CD4-positive, alpha-beta T cell treated with Interleukin-6 at 100 ng/mL for 8 hours (primary cell): ENCODE results near the gene HSPA9.

Source experiments
- DNase-seq: peaks from one replicate; pipeline ENCODE4 v3.0.0-alpha.2; 2020; ENCODE audit warnings: mixed read lengths, low spot score

HSPA9 gene

DNA sequence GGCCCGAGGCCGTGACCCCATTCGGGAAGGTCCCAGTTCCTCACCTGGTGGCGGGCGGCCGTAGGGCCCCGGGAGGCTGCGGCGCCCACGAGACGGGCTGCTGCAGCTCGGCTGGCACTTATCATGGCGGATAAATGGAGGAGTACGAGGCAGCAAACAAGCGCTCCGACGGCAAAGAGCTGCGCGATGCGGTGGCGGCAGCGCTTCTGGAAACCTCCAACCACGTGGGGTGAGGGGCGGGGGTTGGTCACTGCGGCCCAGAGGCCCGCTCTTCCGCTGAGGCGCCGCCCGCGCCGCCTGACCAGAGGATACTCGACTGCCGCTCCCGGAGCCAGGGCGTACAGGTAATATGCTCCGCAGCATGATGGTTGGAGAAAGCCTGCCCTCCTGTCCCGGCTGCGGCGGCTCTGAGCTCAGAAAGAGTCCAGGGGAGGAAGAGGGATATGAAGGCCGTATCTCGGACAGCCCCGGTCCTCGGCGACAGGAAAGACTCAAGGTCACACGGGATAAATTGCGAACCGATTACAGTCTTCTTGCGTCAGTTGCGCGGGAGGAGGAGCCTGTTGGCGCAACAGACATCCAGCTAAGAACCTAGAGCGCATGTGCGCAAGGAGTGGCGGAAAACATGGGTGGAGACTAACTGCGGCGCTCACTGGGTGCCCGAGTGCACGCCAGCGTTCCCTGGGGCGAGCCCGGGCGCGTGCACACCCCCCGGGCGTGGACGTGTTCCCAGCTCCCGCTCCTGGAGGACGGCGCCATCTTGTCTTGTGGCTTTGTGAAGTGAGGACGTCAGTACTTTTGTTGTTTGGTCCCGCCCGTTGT, at the start of gene HSPA9:
HSPA9 (minus strand) TSS at position 208 of the 822 bp plus-strand sequence; CDS start at position 125, 83 bp downstream.
- peak; percentile 97 for DNase-seq

DNA sequence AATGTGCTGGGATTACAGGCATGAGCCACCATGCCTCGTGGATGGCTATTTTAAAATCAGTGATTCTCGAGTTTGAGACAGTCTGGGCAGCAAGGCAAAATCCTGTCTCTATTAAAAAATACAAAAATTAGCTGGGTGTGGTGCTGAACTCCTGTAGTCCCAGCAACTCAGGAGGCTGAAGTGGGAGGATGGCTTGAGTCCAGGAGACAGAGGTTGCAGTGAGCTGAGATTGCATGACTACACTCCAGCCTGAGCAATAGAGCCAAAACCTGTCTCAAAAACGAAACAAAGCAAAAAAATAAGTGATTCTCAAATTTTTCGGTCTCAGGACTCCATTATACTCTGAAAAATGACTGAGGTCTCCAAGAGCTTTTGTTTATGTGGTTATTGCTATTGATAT, 47.9 kb upstream of the HSPA9 start:
- DNase-seq, result no peak

DNA sequence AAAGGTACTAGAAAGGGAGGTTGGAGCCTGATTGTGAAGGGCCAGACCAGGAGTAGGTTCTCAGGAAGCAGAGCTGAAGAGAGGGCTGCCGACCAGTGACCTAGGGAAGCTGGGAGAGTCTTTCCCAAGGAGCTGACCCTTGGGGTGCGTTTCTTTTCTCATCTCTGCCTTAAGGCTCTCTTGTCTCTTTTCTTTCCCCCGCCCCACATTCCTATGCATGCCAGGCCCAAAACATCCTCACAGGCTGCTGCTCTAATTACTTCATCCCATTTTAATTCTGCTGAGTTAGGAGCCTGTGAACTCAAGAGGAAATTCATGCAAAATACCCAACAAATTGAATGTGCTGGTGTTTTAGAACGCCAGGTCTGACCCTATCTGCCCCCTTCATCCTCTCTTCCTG, 46.9 kb upstream of the HSPA9 start:
- DNase-seq, result no peak

DNA sequence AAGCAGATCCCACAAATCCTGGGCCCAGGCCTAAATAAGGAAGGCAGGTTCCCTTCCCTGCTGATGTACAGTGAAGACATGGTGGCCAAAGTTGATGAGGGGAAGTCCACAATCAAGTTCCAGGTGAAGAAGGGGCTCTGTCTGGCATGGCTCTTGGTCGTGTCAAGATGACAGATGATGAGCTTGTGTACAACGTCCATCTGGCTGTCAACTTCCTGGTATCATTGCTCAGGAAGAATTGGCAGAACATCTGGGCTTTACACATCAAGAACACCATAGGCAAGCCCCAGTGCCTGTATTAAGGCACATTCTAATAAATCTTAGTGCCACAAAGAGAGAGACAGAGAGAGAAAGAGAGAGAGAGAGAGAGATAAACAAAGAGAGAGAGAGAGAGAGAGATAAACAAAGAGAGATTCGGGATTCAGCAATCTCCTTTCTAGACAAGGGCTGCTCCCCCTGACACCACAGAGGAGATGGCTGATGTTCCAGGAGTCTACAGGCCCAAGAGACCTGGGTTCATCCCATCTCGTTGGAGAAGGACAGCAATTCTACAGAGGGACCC, 45.5 kb upstream of the HSPA9 start:
- no peak for DNase-seq

DNA sequence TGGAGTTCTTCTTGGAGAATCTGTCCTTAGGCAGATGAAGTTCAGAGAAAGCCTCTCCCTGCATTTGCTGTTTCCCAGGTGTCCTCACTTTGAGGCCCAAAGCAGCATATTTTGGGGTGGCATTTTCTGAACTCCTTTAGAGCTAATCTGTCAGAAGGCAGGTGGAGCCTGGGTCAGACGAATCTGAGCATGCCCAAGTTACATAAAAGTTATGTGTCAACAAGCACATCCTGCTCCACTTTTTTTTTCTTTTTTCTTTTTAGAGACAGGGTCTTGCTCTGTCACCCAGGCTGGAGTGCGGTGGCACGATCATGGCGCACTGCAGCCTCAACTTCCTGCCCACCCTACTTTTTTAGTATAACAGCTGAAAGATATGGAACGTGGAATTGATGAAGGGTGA, 41.3 kb upstream of the HSPA9 start:
- DNase-seq, result no peak

DNA sequence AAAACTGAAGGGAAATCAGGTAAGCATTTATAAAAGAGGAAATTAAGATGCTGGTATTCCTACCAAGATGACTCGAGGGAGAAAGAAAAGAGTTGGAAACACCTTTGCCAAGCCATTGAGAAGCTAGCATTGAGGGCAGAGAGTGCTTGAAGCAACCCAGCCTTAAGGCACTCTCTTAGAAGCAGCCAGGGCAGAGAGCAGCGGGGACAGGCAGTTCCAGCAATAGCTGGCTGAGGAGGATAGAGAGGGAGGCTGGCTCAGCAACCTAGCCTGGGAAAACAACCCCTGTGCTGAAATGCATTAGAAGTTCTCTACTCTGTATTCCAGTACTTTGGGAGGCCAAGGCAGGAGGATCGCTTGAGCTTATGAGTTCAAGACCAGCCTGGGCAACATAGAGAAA, 40.3 kb upstream of the HSPA9 start:
- DNase-seq, result no peak

DNA sequence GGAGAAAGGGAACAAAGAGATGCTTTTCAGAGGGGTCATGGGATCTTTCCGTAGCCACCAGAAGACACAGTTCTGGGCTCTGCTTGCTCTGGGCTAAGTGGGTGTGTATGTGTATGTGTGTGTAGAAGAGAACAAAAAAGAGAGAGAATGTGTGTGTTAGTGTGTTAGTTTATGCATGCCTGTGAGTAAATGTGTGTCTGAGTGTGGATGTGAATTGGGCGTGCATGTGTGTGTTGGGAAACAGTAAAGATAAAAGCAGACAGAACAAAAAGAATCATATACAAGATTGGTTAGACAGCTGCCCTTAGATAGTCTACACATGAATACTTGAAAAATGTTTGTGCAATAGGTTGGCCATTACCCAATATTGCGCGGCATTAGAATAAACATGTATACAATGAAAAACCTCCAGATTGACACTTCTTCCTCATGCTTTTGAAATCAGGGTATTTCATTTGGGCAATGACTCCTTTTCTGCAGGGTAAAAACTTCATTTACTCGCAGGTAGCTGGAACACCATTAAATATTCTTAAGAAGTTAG, 36.5 kb upstream of the HSPA9 start:
- DNase-seq, result no peak

DNA sequence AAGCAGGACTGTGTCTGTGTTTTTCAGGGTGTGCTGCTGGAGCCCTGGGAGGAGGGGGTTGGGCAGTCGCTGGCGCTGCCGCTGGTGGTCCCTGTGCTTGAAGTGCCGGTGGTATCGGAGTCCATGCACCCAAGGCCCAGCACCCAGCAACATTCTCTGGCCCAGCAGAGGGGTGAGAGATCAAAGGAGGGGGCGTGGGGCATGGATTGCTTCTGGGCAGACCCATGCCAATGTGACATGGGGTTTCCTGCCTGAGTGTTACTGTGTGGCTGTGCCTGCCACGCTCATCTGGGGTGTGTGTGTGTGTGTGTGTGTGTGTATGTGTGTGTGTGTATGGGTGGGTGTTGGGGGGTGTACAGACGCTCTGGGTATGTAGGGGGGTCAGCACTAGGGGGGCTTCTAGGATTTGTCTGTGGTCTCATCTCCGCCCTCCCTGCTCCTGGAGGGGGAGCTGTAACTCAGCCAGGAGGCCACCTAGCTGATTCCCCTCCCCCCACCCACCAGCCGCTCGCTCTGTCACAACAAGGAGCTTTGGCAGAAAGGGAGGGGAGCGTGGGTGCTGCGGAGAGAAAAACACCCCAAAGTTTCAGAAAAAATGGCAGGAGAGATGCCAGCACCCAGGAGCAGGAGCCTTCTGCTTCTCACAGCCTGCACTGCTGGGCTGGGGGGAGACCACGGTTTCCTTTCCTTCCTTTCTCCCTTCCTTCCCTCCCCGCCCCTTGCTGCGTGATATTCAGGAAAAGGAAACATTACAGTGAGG, 35.9 kb upstream of the HSPA9 start:
- no peak for DNase-seq

DNA sequence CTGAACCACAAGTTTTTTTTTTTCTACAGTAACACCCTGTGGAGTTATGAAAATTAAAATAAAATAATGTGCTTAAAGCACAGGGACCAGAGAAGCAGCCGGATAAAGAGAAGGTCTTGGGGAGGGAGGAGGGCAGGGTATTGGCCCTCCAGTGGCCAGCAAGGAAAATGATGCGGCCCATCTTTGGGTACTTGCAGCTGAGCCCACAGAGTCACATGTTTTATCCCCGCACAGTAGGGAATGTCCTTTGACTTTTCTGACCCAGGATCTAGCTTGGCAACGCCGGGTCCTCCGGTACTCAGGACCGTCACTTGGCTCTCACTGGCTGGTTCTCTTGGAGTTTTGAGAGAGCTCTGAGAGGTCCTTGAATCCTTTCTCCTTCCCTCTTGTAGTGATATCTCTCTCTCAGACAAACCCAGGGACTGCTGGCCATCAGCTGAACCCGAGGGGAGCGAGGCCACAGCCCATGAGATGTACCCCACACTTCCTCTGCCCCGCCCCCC, 35.3 kb upstream of the HSPA9 start:
- no peak for DNase-seq

DNA sequence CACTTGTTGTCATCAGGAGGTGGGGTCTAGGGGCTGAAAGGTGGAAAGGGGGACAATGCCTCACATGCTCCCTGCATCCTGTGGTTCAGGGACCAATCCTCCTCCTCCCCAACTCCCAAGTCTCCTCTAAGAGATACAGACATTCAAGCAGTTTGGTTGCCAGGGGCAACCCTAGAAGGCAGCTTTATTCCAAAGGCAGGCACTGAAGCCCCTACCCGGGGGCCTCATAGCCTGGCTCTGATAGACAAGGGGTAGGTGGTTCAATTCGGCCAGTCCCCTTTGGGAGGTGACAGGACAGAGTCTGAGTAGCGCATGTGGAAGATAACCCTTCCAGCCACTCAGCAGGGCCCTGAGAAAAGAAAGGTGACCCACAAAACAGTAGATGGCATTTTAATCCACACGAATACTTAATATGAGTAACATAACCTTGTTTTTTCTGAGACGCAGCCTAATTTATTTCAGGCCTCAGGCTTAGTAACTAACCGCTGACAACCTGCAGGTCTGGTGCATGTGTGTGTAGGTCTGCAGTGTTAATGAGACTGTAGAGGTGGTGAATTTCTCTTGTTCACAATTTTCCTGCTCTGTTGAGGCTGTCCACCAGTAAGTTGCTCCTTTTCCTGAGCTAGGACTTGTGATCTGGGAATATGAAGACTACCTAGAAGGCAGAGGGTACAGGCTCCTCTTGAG, 31.3 kb upstream of the HSPA9 start:
- DNase-seq, result no peak

DNA sequence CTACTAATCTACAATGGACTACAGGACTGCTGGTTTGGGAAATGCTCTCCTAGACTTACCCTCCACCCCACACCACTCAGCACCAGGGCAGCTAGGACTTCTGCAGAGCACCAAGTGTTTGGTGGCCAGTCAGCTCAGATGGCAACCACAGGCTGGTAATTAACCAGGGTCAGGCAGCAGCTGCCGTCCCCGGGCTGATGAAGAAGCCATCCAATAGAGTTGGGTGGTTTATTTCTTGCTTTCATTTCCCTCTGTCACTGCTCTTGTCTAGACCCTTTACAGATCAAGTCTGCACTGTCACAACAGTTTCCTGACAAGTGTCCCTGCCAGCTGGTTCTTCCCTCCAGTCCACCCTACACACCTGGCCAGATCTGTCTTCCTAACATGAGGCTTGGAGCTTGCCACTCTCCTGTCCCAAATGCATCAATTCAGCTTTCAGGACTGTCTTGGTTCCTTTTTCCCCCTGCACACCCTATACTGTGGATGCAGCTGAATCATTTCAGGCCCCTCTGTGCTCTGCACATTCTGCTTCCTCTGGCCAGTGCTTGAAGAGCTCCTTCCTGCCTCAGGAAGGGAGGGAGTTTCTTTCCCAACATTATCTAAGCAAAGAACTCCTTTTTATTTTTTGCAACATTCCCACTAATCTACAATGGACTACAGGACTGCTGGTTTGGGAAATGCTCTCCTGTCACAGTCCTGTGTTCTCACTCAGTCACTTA, 30.2 kb upstream of the HSPA9 start:
- no peak for DNase-seq

DNA sequence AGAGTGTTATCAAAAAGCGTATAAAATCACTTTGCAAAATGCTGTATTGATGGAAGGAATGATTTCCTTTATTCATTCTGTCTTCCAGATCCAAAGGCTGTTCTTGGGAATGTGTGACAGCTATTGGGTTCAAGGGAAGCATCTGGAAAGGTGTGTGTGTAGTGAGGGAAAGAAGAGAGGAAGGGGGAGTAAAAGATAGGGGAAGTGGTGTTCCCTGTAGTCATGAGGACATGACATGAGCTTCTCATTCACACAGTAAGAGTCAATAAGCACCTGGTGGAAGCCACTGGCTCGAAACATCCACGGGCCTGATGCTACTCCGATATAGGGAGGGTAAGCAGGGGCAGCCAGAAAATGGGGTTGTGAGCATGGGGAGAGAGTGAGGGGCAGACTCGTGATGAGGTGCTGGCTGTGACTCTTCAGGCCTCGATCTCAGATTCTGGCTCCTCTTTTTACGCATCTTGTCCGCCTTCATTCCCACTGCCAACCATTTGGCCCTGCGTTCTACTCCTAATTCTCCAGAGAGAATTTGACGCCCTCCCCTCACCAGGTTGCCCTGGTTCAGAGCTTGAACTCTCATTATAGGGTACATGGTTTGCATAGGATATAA, 29.1 kb upstream of the HSPA9 start:
- no peak for DNase-seq

DNA sequence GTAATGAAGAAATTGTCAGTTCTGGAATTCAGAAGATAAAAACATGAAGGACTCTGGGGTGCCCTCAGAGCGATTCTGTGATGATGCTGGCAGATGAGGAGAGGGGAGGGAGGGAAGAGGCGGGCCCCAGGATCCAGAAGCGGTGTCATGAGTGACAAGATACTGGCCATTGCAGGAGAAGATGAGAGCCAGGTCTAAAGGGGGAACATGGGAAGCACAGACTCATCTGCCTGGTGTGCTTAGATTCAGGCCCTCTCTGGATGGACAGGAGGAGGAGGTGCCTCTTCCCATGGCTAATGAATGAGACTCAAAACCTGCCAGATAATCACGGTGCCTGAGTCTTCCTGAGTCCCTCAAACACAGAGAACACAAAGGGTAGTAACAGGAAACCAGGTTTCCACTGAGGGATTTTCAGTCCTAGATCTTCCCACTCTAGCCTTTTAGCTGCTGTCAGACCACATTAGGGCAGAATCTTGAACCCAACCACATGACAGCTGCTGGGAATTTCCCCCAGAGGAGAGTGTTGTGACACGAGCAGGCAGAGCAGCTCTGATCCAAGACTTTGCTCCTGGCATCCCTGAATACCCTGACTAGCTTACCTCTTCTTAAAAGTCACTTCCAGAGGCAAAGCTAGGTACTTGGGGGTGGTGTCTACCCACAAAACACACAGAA, 28.2 kb upstream of the HSPA9 start:
- DNase-seq, result no peak

DNA sequence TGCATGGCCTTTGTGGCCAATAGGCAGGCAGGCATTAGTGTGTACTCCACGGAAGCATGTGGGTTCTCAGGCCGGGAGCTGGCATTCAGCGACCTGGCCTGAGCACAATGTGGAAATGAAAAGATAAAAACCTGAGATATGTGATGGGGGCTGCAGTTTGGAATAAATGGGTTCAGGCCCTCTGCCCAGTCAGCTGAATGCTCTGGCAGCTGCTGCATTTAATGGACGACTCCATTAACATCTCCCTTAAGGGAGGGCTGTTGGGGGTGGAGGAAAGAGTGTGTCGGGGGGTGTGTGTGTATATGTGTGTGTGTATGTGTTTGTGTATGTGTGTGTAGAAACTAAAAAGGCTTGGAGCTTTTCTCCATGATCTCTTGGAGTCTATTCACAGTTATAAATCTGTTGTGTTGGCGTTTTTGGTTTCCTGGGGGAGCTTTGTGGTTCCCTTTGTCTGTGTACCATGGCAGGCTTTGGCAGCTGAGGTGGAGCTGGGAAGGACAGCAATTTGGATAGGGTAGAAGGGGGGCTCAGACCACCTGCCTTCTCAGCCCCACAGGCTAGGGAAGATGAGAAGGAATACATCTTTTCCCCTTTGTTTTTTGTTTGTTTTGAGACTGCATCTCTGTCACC, 27.3 kb upstream of the HSPA9 start:
- DNase-seq, result no peak

DNA sequence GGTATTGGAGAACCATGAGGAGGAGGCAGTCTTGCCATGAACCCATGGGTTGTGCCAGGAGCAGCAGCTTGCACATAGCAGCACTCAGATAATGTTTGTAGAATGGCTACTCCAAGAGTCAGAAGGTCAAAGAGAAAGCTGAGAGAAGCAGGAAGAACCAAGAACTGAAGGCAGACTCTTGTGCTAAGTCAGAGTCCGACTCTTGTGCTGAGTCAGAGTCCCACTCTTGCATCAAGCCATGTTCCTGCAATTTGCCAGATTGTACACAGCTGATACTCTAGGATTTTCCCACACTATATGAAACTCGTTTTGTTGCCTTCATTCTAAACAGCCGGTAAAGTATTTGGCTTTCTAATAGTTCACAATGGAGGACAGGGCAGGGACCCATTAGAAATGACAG, 26.2 kb upstream of the HSPA9 start:
- no peak for DNase-seq

DNA sequence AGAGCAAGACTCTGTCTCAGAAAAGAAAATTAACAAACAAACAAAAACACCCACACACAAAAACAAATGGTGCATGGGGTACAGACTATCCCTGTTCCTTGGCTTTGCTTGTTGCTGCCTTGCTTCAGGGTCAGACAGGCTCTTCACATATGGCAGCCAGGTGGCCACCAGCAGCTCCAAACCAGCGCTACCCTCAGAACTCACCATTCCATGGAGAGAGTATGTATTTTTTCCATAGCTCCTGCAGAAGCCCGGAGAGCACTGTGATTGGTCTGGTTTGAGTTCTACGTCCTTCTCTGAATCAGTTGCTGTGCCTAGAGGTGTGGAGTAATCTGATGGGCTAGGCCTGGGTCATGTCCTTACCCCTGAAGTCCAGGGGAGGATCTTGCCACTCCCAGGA, 25.2 kb upstream of the HSPA9 start:
- no peak for DNase-seq

DNA sequence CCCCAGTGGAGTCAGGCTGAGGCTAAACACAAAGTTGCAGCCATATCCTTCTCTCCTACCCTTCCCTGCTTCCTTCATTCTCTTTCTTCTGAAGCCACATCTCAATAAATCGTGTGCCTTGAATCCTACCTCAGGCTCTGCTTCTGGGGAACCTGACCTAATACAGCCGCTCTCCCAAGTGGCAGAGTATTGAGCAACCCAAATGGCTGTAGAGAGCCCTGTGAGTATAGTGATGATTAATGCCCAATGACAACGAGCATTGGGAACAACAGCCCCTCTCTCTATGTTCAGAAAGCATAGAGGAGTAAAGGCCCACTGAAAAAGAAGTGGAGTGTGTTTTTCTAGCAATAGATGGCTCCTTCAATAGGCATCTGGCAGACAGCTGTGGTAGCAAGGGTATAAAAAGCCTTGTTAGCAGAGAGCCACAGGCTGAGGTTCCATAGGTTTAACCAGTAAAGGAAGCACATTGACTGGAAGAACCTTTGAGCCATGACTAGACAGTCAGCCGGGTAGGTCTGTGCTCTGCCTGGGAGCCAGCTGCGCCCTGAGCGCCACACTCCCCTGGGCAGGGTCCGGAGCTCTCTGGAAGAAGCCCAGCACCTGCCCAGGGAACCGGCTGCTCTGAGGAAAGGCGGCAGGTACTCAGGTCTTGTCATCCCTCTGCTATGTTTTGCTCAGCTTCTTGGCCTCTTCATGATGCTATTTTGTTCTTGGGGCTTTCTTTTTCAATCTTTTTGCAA, 22.6 kb upstream of the HSPA9 start:
- no peak for DNase-seq

DNA sequence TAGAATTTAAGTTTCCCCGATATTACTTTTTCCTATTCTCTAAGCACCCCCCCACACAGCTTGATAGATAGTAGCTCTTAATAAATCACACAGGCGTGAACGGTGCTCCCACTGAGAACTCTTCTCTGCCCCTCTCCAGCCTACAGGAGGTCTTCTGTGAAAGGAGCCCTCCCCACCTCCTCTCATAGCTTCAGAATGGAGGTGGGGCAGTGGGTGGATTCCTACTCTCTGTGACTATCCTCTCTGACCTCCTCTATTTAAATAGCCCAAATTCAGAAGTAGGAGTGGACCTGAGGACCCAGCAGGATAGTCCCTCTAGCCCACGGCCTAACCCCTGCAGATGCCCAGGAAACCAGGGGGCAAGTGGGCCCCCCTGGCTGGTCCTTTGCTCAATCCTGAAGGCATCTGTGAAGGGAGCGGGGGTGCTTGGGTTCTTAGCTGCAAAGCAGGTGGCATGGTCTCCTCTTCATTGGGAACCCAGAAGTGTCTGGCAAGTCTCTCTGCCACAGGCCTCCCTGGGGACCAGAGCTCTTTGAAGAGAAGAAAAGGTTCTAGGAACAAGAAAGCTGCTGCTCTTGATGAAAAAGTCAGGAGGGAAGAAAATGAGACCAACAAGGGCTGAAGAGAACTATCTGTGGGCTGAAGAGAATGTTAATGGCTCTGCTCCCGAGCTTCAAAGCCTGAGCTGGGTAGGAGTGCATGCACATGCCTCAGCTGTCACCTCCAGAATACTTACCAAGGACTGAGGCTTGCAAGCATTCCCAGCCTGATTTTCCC, 21.1 kb upstream of the HSPA9 start:
- DNase-seq, result no peak
